SK-N-MC (cell line): ENCODE measurements around the gene ELMO1.

Source experiments
- EZH2 ChIP-seq: fragments of 200-600 bp; sonication (generic); IDR thresholded peaks from one replicate; pipeline ENCODE4 v1.6.1; 2017; ENCODE audit warnings: antibody characterized with exemption
- POLR2AphosphoS5 ChIP-seq: IDR thresholded peaks from 2 replicates; pipeline ENCODE4 v1.6.1; 2012; ENCODE audit warnings: mild to moderate bottlenecking, low read depth, low read length, borderline replicate concordance

DNA sequence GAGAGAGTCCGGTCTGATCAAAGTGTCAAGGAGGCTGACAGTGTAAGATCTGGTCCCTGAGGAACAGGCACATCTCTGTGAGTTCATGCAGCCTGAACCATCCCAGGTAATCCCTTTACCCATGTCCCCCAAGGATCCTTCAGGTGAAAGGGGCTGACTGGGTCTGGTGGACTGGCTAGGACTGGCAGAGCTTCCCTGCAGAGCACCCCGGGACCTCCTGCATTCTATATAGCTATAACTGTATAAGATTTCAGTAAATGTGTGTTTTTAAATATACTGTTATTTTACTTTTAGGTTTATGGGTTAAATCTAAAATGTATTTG lies 246.8 kb downstream of the ELMO1 start:
- TF ChIP-seq POLR2AphosphoS5 (no peak), EZH2 (no peak)
